ENCODE measurements around the gene FILIP1L.
"Not testable (repeated sequence)": the region's sequence is repeated elsewhere in the genome, so short reads cannot be mapped to it uniquely, and the experiment has no call there.

The FILIP1L gene

DNA sequence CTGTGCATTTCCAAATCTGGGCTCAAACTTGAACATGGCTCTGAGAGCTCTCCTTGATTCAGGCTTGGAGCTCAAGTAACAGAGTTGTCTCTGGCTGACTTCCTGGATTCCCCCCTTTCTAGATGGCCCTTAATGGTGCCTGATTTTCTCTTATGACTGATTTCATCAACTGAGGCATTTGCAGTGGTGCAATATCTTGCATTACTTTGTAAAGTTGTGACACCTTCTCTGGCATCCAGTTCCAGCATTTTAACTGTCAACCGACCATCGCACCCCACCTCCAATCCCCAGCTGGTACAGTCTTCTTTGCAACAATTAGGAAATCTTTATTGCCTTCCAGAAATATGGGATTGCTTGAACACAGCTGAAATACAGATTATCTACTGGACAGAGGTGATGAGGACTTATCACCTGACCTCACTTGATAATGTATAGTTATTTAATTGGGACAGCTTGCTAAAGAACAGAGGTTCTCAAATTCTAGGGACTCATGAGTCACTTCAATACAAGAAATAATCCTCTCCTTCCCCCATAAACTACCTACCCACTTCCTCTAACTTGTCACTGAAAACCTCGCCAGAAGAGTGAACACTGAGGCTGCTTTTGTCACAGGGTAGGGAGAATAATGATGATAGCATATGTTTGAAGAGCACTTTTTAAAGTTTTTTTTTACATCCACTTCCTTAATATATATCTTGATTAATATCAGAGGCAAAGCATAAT is 41.8 kb downstream of the FILIP1L start:
- no peak for DNase-seq

DNA sequence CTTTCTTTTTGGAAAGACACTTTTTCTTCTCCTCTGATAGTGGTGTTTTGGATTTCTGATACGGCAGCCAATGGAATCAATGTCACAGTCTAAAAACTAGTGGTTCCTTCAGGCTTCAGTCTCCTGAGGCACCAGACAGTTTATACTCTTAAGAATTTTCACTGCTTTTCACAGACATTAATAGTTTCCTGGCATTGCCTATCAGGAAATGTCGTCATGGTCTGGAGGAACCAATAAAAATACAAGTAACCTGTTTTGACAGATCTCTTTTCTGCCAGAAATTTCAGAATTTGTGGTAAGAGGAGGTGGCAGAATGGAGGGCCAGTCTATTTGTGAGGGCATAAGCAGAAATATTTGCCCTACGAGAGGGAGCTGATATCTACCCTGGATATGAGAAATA is 44.8 kb downstream of the FILIP1L start:
- no peak for DNase-seq

DNA sequence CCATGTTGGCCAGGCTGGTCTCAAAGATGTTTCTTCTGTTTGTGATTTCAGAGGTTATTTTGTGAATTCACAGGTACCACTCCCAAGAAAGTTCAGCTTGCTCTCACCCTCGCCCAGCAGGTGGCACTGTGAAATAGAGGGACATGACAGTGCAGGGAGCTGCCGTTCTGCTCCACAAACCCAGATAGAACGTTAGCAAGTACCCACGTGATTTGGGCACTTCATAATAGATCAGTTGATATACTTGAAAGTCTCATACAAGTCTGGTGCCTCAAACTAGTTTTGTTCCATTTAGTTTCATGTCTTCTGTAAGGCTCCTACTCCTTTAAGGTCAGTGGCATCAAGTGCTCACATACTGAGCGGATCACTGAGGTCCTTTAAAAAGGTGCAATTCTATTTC is 45.5 kb downstream of the FILIP1L start:
- DNase-seq, result peak; percentile 45

DNA sequence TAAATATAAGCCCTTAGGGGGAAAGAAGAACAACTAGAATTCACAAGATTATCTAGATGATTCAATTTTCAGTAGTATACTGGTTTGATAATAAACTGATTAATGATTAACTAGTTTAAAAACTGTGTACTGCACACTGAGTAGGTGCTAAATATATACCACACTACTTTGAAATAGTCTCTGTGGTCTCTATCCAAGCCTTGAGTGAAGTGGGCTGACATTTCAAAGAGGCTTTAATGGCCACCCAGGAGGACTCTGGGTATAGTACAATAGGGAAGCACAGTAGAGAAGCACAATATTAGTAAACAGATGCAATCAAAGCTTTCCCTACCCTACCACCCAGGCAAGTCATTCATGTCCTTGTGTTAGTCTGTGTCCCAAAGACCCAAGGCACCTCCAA is 46.7 kb downstream of the FILIP1L start:
- DNase-seq, result no peak

DNA sequence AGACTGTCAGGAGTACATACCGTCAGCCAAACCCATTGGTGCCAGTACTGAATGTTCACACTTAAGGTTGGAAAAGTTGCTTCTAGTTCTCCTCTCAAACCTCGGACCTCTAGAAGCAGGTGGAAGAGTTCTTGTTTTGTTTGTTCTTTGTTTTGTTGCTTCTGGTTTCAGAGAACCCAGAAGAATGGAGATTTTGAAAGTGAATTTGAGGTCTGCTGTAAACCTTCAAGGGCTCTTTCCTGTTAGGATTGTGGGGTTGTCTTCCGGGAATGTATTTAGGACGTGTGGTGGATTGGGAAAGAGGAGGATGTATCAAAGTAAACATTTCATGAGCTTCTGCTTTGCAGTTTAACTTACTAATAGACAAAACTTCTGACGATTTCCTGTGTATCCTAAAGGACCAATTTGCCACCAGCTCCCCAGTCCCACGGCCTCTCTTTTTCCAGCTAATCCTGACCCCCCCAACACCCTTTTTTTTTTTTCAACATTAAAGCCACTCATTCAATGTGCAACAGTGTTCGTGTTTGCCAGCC is 50.3 kb downstream of the FILIP1L start:
- no peak for DNase-seq

DNA sequence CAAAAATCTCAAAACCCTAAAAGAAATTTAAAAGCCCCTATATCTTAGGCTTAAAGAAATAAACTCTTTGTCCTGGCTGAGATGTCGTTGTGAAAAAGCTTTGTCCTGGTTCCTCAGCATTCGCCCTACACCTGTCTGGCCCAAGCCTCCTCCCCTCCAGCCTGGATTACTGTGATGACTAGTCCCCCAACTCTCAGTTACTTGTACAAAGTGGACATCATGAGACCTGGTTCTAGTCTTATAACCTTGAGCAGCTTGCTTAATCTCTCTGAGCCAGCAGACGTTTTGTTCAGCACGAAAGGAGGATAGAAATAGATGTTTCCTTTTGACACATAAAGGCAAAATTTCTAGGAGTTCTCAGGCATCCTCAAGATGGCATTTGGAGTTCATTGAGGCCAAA is 51.6 kb downstream of the FILIP1L start:
- no peak for DNase-seq

DNA sequence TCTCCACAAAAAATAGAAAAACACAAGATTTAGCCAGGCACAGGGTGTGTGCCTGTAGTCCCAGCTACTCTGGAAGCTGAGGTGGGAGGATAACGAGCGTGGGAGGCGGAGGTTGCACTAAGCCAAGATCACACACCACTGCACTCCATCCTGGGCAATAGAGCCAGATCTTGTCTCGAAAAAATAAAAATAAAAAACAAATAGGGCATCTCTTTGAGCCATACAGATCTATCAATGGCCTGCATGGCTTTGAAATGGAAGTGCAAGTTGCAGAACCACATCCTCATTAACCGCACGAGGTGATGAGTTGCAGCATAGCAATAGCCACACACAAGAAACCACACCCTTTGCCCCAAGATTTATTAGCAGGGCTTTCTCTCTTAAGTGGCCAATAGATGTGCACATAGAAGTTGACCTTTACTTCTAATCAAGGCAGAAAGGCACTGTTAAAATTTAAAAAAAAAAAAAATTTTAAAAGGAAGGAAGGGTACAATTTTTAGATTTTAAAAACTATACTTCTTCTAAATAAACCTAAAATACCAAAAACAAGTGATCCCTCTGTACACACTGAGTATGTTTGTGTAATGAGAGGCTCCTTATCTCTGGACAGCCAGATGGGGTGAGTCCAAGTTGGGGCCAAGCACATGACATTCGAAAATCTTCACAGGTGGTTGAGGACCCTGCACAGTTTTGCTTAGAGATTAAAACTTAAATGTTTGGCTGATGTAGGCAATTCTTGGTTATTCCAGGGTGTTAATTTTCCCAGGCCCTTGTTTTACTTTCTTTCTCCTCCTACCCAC is 53.4 kb downstream of the FILIP1L start:
- DNase-seq, result no peak

DNA sequence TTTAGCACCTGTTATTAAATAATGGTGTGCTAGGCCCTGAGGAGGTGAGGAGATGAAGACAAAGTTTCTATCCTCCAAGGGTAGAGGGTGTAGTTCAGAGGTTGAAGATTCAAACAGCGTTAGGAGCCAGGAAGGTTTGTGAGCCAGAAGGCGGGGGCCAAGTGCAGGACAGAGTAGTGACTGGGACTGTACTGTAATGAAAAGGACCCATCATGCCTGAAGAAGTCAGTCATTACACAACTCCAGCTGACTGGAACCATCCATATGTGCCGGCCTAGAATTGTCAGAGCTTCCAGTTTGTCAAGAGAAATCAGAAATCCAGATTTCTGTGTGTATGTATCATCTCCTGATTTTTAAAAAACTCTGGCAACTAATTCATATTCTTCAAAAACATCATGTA is 54.8 kb downstream of the FILIP1L start:
- DNase-seq, result no peak

DNA sequence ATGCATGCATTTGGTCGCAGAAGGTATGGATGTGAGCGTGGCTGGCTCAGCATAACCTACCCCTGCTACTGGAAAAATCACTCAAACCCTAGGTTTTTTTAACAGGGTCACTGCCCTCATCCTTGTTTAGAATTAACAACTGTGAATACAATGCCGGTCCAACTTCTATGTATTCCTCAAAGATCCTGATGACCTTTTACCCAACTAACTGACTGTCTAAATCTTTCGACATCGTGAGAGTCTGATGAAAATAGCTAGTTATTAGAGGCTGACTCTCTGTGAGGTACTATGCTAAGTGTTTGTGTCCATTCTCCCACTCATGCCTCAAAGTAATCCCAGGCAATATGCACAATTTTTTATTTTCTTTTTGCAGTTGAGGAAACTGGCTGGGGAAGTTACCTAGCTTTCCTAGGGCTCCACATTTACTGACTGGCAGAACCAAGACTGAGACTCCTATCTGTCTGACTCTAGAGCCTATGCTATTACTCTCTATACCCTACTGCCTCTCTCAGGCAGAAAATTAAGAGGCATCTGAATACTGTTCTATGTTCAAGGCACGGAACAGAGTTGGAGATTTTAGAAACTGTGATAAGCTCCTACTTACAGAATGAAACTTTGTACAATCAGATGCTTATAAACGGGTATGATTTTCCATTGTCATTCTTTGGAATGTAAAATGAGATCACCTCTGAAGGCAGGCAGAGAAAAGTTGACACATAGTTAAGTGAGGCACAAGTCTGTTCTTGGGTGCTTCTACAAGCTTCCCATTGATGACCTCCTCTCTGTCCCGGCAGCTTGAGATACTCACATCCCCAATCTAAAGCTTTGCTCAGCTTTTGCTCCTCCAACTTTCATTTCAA is 56.4 kb downstream of the FILIP1L start:
- DNase-seq, result no peak

DNA sequence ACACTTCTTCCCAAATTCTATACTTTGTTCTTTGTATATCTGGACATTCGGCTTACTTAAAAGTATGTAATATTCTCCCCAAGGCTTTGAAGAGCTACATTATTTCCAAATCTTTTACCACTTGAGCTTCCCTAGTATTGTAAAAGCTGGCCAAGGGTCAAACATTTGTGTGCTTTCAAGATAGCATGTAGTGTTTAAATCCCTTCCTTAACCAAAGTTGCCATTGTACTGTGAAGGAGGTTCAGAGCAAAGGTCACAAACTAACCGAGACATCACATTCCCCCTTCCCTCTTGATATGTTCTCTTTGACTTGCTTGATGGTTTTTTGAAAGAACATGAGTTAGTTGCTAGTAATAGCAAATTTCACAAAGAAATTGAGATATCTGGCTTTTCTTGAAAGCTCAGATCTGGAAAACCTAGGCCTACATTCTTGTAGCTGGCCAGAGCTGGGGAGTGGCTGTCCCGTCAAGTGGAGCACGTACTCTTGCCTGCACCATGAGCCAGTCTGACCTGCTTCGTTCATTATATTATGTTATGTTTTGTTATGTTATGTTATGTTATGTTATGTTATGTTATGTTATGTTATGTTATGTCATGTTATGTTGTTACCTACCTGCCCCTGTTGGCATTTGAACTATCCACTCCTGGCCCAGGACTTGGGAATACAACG is 60.2 kb downstream of the FILIP1L start:
- DNase-seq, result no peak

DNA sequence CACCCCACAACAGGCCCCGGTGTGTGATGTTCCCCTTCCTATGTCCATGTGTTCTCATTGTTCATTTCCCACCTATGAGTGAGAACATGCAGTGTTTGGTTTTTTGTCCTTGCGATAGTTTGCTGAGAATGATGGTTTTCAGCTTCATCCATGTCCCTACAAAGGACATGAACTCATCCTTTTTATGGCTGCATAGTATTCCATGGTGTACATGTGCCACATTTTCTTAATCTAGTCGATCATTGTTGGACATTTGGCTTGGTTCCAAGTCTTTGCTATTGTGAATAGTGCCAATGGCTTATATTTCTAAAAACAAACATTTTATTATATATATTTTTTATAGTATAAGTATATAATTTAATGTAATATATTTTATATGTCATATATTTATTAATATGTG is 62.8 kb downstream of the FILIP1L start:
- not testable (repeated sequence) for DNase-seq

DNA sequence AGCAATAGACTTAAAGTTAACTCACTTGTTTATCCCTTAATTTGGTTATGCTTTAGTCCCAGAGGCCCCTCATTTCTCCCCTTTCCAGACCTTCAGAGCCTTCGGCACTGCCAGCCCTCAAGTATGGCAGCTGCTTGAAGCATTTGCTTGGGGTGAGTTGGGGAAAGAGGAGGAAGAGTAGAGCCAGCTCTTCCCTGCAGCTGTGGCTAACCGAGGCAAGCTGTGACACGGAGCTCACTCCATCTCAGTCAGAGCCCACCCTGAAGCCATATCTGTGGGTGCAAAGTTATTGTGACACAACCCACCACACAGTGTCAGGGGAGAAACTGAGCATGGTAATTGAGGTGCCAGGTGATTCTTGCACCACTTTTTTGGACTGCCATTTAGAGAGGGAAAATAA is 66.1 kb downstream of the FILIP1L start:
- no peak for DNase-seq

DNA sequence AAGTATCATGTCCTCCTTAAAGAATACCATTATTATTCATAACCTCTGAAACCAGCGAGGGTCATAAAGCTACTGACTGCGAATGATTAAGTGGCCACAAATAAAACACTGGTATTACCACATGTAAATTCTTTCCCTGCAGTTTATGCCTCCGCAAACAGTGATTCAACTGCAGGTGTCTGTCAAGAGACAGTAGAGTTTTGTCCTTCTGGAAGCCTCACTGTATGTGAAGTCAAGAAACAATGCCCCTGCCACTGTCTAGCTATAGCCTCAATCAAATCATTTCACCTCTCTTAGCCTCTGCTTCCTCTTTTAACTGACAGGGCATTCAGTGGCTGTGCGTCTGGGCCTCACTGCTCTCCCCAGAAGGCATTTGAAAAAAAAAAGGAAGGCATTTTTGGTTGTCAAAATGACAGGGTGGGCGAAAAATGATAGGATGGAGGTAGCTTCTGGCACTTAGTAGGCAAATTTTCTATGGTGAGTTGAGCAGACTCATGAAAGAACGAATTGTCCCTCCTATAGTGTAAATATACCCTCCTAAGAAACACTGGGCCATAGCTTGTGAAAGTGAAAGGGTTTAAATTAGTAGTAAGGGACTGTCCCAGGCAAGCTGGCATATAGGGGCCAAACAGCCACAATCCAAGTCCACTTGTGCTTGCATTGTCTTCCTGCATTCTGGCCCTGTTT is 66.7 kb downstream of the FILIP1L start:
- DNase-seq, result no peak

DNA sequence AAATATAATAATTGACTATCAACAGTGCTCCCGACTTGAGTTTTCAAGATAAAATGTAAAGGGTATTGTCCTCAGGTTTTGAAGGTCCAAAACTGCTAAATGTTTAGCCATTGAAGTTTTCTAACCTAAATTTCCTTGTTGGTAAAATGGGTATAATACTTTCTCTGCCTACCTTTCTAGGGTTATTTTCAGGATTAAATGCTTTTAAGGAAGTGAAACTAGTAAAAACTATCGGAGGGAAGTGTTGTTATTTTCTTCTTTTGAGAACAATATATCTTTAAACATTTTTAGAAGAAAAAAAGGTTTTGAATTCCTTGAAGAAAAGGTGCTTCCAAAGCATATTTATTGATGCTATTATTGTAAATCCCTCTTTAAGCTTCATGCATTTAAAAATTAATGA is 67.3 kb downstream of the FILIP1L start:
- no peak for DNase-seq

DNA sequence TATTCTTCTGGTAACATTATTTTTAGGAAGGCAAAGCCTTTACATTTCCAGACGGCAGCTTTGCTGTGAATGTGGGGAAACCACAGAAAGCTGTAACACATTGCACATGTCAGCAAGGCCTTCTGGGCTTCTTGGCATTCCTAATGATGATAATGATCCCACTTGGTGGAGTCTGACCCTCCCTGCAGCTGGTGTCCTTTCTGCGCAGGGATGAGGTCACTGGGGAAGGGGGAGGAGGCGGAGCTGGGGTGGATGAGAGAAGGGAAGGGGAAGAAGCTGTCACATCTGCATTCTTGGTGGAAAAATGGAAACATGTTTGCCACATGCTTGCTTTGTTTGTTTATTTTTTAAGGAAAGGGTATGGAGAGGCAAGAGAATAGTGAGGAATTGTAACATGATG is 68.6 kb downstream of the FILIP1L start:
- no peak for DNase-seq

DNA sequence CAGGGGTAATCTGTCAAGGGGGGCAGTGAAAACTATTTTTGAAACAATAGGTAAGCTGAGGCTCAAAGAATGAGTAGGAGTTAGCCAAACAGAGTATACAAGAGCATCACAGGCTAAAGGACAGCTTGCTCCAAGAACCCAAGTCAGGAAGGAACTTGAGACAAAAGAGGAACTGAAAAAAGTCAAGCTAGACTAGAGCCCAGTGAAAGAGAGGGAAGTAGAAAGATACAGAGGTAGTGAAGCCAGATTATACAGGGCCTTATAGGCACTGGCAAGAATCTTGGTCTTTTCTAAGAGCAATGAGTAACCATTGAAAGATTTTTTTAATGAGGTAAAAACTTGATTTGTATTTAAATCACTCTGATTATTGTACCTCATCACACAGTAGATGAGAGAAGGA is 69.9 kb downstream of the FILIP1L start:
- DNase-seq, result no peak

DNA sequence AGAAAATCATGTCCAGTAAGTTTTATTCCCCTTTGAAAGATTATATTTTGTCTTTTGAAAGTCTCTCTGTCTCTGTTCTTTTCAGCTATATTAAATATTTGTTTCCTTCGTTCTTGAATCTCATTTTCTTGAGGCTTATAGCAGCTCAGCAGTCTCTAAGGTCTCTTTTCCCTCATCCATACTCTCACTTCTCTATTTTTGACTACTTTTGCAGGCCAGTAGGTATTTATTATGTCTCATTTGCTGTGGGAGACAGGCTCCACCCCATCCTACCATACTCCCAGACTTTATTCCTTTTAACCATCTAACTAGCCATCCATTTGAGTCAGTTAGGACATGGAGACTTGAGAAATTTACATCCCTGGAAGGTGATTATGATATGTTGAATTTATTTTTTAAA is 71.0 kb downstream of the FILIP1L start:
- DNase-seq, result no peak

DNA sequence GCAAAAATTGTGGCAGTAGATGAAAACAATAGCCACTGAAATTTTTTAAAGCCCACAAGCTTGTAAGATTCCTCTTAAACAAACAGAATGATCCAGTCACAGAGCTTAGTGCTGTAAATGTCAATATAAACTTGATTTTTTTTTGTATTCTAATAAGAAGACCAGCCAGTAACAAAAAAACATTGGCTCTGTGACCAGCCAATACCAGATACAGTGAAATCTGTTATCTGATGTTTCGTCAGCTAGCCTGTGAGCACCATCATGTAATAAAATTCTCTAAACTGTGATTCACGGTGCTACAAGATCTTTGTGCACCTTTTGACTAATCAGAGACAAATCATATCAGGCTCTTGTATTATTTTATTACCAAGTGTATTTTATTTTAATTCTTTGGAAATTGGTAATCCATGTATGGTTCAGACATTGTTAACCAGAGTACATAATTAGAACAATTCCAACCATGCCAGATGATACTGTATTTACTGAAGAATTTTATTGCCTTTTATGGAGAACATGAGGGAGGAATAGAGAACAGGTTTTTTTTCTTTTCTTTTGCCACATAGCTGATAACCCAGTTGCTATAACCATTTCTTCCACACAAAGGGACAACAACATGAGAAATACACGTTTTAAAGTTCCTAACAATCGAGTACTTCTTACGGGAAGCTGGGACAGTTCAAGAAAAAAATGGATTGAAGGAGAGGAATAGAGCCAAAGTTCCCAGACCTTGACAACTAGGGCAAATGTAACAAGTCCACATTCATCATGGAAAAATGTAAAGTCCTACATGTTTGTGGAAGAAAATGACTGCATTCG is 71.9 kb downstream of the FILIP1L start:
- no peak for DNase-seq

DNA sequence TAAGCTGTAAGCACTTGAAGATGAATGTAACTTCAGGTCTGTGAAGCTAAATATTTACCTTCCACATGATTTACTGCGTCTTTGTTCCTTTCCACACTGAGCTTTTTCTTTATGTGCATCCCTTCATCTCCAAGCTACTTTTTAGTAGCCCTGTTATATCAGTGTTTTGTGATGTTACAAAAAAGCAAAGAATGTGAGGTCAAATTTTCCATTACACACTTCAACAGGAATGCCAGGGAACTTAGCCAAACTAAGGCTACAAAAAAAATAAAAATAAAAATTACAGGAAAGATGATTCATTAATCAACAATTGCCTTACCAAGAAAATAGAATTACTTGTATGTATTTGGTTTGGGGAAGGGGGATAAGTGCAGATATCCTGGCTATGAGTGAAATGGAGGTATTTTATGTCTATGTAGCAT is 73.0 kb downstream of the FILIP1L start:
- DNase-seq, result no peak

DNA sequence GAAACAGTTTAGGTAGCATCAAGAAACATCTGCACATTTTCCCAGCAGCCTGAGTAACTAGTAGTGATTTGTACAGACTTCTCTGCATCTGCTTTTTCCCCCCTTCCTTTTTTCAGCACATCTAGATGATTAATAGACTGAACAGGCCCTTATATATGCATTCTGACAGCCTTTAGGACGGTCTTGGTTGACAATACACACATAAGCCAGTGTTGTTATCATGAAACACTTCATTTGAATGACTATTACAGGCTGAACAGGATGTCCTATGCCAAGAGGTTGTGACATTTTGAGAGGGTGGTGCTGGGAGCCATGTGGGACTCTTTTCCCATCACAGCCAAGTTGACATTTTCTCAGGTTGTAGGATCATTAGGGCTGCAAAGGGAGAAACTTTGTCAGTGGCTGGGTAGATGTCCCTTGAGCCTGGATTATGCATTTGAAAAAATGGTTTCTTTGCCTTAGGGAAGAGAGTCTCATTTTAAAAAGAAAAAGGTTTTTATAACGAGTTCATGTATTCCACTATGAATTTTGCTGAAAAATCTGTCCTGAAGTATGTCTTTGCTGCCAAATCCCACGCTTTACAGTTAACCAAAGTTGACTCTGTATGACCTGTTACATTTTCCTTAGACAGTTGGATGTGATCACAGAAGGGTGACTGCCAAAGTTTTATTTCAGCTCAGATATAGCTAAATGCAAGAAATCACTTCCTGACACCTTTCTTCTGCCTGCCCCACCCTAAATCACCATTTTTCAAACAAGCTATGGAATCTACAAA is 73.7 kb downstream of the FILIP1L start:
- DNase-seq, result no peak

All from NCI-H1694 treated with DMSO at 0.1 percent for 48 hours (cell line).